IMR-90 (cell line): ENCODE measurements around the gene CRYBB1. TPM values are rescaled to one million over a fixed set of nuclear protein-coding genes. Genes with fewer than 3 reads are reported as not detected.

Source experiments
- ATAC-seq: fragments of 200-7000 bp; cut with Tn5 transposase; 2 replicates; pipeline ENCODE4 v1.9.1; 2020; ENCODE audit warnings: low read depth, mild to moderate bottlenecking, moderate library complexity
- BruUV-seq: library from RNA; stranded (reverse); fragments of 400-500 nt; replicated peaks from 2 replicates; lab custom pipeline; 2021; lab: Mats Ljungman, UMichigan
- CTCF ChIA-PET: fragments of 300-600 bp; formaldehyde crosslinking; extraction: SDS; loops from one replicate; lab custom pipeline; 2021; ENCODE audit warnings: antibody characterized with exemption; lab: Yijun Ruan, JAX
- POLR2A ChIA-PET: fragments of 300-600 bp; sonication (Branson Sonifier 250); formaldehyde crosslinking; loops from one replicate; lab custom pipeline; 2022; ENCODE audit warnings: antibody characterized with exemption; ENCODE audit not compliant: unreplicated experiment; lab: Charles Lee
- DNase-seq: peaks from one replicate; pipeline ENCODE4 v3.0.0; 2013
- H2AFZ ChIP-seq: replicated peaks from 2 replicates; pipeline ENCODE3; 2013; ENCODE audit warnings: low read length, mild to moderate bottlenecking; ENCODE audit not compliant: poor library complexity
- H2AK5ac ChIP-seq: 2 replicates; pipeline ENCODE4 v1.6.1; 2013; ENCODE audit warnings: low read depth, low read length, inconsistent platforms
- H2AK9ac ChIP-seq: replicated peaks from 2 replicates; pipeline ENCODE3; 2013; ENCODE audit warnings: mild to moderate bottlenecking, low read depth, low read length, moderate library complexity; ENCODE audit not compliant: poor library complexity
- H2BK120ac ChIP-seq: 2 replicates; pipeline ENCODE4 v1.6.1; 2013; ENCODE audit warnings: low read depth, low read length, inconsistent platforms
- H2BK15ac ChIP-seq: 3 replicates; pipeline ENCODE4 v1.6.1; 2013; ENCODE audit warnings: low read depth, low read length, inconsistent platforms
- H2BK20ac ChIP-seq: 2 replicates; pipeline ENCODE4 v1.6.1; 2013; ENCODE audit warnings: low read depth, mild to moderate bottlenecking, inconsistent platforms, low read length, moderate library complexity
- H2BK5ac ChIP-seq: 2 replicates; pipeline ENCODE4 v1.6.1; 2013; ENCODE audit warnings: mild to moderate bottlenecking, low read depth, low read length, inconsistent platforms; ENCODE audit not compliant: poor library complexity, severe bottlenecking
- H3K14ac ChIP-seq: replicated peaks from 2 replicates; pipeline ENCODE4 v1.6.1; 2013; ENCODE audit warnings: low read depth, low read length, inconsistent platforms
- H3K18ac ChIP-seq: 2 replicates; pipeline ENCODE4 v1.6.1; 2013; ENCODE audit warnings: low read depth, low read length, control low read depth
- H3K23ac ChIP-seq: 2 replicates; pipeline ENCODE4 v1.6.1; 2013; ENCODE audit warnings: low read depth, low read length, inconsistent platforms
- H3K27ac ChIP-seq: 2 replicates; pipeline ENCODE4 v1.5.1; 2013; ENCODE audit warnings: mild to moderate bottlenecking, control low read depth, low read length; ENCODE audit not compliant: insufficient read depth
- H3K27me3 ChIP-seq: 2 replicates; pipeline ENCODE4 v1.6.1; 2013; ENCODE audit warnings: low read length; ENCODE audit not compliant: control insufficient read depth, insufficient read depth
- H3K36me3 ChIP-seq: 2 replicates; pipeline ENCODE4 v1.6.1; 2013; ENCODE audit warnings: low read length, mixed read lengths; ENCODE audit not compliant: control insufficient read depth, insufficient read depth
- H3K4ac ChIP-seq: 2 replicates; pipeline ENCODE4 v1.6.1; 2013; ENCODE audit warnings: low read depth, low read length, inconsistent platforms
- H3K4me1 ChIP-seq: 2 replicates; pipeline ENCODE4 v1.6.1; 2013; ENCODE audit warnings: low read length, mixed read lengths; ENCODE audit not compliant: control insufficient read depth, insufficient read depth
- H3K4me2 ChIP-seq: 2 replicates; pipeline ENCODE4 v1.6.1; 2013; ENCODE audit warnings: low read depth, mild to moderate bottlenecking, control low read depth, low read length, moderate library complexity
- H3K4me3 ChIP-seq: 2 replicates; pipeline ENCODE4 v1.5.1; 2013; ENCODE audit warnings: low read depth, mild to moderate bottlenecking, control low read depth, low read length, moderate library complexity; ENCODE audit not compliant: insufficient read depth
- H3K56ac ChIP-seq: 2 replicates; pipeline ENCODE4 v1.6.1; 2013; ENCODE audit warnings: low read length, inconsistent platforms; ENCODE audit not compliant: insufficient read depth; ENCODE audit errors: extremely low read depth
- H3K79me1 ChIP-seq, 2 experiments: 2 replicates each; pipeline ENCODE4 v1.6.1; 2013; ENCODE audit warnings: low read length in 2 of 2, inconsistent platforms in 1 of 2, low read depth in 1 of 2
- H3K9ac ChIP-seq: 2 replicates; pipeline ENCODE4 v1.6.1; 2013; ENCODE audit warnings: low read depth, low read length, control low read depth
- H3K9me1 ChIP-seq: 2 replicates; pipeline ENCODE4 v1.6.1; 2013; ENCODE audit warnings: low read length, inconsistent platforms; ENCODE audit not compliant: insufficient read depth
- H3K9me3 ChIP-seq: 2 replicates; pipeline ENCODE4 v1.6.1; 2013; ENCODE audit warnings: low read length; ENCODE audit not compliant: control insufficient read depth, insufficient read depth
- H4K20me1 ChIP-seq: 2 replicates; pipeline ENCODE4 v1.6.1; 2013; ENCODE audit warnings: low read length, inconsistent platforms; ENCODE audit not compliant: insufficient read depth
- H4K5ac ChIP-seq: 2 replicates; pipeline ENCODE4 v1.6.1; 2013; ENCODE audit warnings: mild to moderate bottlenecking, low read depth, low read length, control low read depth
- H4K8ac ChIP-seq, 2 experiments: 2 replicates each; pipeline ENCODE4 v1.6.1; 2013; ENCODE audit warnings: low read depth in 2 of 2, low read length in 2 of 2, control low read depth in 1 of 2, inconsistent platforms in 1 of 2
- H4K91ac ChIP-seq: 2 replicates; pipeline ENCODE4 v1.6.1; 2013; ENCODE audit warnings: low read depth, low read length, inconsistent platforms; ENCODE audit not compliant: insufficient read depth
- BHLHE40 ChIP-seq: fragments of 150-350 bp; IDR thresholded peaks from 2 replicates; pipeline ENCODE4 v1.6.1; 2016; ENCODE audit warnings: mild to moderate bottlenecking, low read depth, low read length
- CEBPB ChIP-seq: IDR thresholded peaks from 2 replicates; pipeline ENCODE4 v1.6.1; 2012; ENCODE audit warnings: low read depth, low read length, improper control_type of control experiment
- CHD1 ChIP-seq: IDR thresholded peaks from 2 replicates; pipeline ENCODE4 v1.6.1; 2012; ENCODE audit warnings: low read depth, low read length, improper control_type of control experiment
- CTCF ChIP-seq: conservative IDR thresholded peaks from 2 replicates; pipeline ENCODE4 v1.5.1; 2012; ENCODE audit warnings: mild to moderate bottlenecking, low read depth, low read length, improper control_type of control experiment
- ELK1 ChIP-seq: fragments of 150-350 bp; IDR thresholded peaks from 2 replicates; pipeline ENCODE4 v1.6.1; 2016; ENCODE audit warnings: low read depth, mild to moderate bottlenecking, low read length, moderate library complexity, borderline replicate concordance
- FOS ChIP-seq: fragments of 150-350 bp; IDR thresholded peaks from 2 replicates; pipeline ENCODE4 v1.6.1; 2016; ENCODE audit warnings: low read depth, low read length
- MXI1 ChIP-seq: IDR thresholded peaks from 2 replicates; pipeline ENCODE4 v1.6.1; 2012; ENCODE audit warnings: low read depth, mild to moderate bottlenecking, low read length, moderate library complexity, borderline replicate concordance
- NFE2L2 ChIP-seq: fragments of 150-350 bp; IDR thresholded peaks from 2 replicates; pipeline ENCODE4 v1.6.1; 2016; ENCODE audit warnings: low read depth, mild to moderate bottlenecking, low read length
- POLR2A ChIP-seq: IDR thresholded peaks from 2 replicates; pipeline ENCODE4 v1.6.1; 2012; ENCODE audit warnings: mild to moderate bottlenecking, low read depth, low read length
- RAD21 ChIP-seq: IDR thresholded peaks from 2 replicates; pipeline ENCODE4 v1.6.1; 2012; ENCODE audit warnings: low read length, improper control_type of control experiment
- RFX5 ChIP-seq: IDR thresholded peaks from 2 replicates; pipeline ENCODE4 v1.8.0; 2012; ENCODE audit warnings: low read depth, mild to moderate bottlenecking, low read length, moderate library complexity
- USF2 ChIP-seq: fragments of 150-350 bp; IDR thresholded peaks from 2 replicates; pipeline ENCODE4 v1.6.1; 2017; ENCODE audit warnings: mild to moderate bottlenecking, antibody characterized with exemption, low read length, low read depth
- WGBS, 2 experiments: methylation state at CpG; one replicate each; pipeline versions ENCODE4 v1.1.5 to v1.1.7; 2013; ENCODE audit warnings: missing lambda C conversion rate in 2 of 2; ENCODE audit not compliant: insufficient read length in 1 of 2; ENCODE audit errors: extremely low coverage in 2 of 2; 5-methylcytosine and 5-hydroxymethylcytosine counted together
- dilution Hi-C: fragments of 300-500 bp; cut with HindIII; formaldehyde crosslinking; loops from one replicate; pipeline ENCODE4 v1.14.3; 2018; ENCODE audit warnings: low sequenced_read_pairs; ENCODE audit not compliant: unreplicated experiment
- in situ Hi-C: fragments of 300-500 bp; cut with MboI; formaldehyde crosslinking; loops from 3 replicates; pipeline ENCODE4 v1.14.3; 2019; ENCODE audit warnings: low sequenced_read_pairs, inconsistent platforms, mixed read lengths
- intact Hi-C: fragments of 100-400 bp; cut with micrococcal nuclease; formaldehyde crosslinking; loops from 2 replicates; pipeline ENCODE4 v1.10.0; 2022
- polyA plus RNA-seq, 3 experiments: library from polyadenylated mRNA; depleted of rRNA; stranded (reverse); fragments of >200 nt; gene quantifications; 2 replicates each; pipeline ENCODE4 v1.2.3, GENCODE V29; 2012; ENCODE audit warnings: low replicate concordance in 1 of 3
- total RNA-seq: library from RNA; depleted of rRNA; stranded (reverse); fragments of >200 nt; gene quantifications from 2 replicates; pipeline ENCODE4 v1.2.3, GENCODE V29; 2012

The CRYBB1 gene
- total and polyA plus RNA-seq, 2 of the 4 experiments (the other 2 are of a cell fraction) = not detected

GRCh38 chr22:26615830-26616435, 1.9 kb downstream of the CRYBB1 start:
- Histone ChIP-seq H4K5ac (no peak overlapping the region), H3K4me3 (no peak overlapping the region), H3K27me3 (peaks cover 8% of the 10 kb centered on the region), H3K14ac (no peak overlapping the region), H2AFZ (no peak overlapping the region), H3K56ac (no peak overlapping the region), H2AK9ac (no peak overlapping the region), H3K4me2 (no peak overlapping the region), H4K8ac (no peak overlapping the region), H3K9me1 (peaks cover 8% of the 10 kb centered on the region), H4K91ac (no peak overlapping the region), H3K4ac (no peak overlapping the region), H4K20me1 (no peaks in the 10 kb centered on the region), H3K79me1 (no peaks in the 10 kb centered on the region), H3K9ac (no peak overlapping the region), H2BK15ac (no peak overlapping the region), H2AK5ac (no peak overlapping the region), H3K18ac (no peak overlapping the region), H3K23ac (no peak overlapping the region), H3K9me3 (no peaks in the 10 kb centered on the region), H3K36me3 (no peaks in the 10 kb centered on the region), H2BK120ac (no peak overlapping the region), H2BK20ac (no peak overlapping the region), H3K27ac (no peak overlapping the region), H2BK5ac (no peak overlapping the region), H3K4me1 (no peaks in the 10 kb centered on the region; the same call in 1 of the 2 replicates)
- 84 to 100% methylated on average over 1 to 2 of the region's 11 CpGs for WGBS, 2 experiments
- TF ChIP-seq FOS (no peak), RAD21 (no peak), POLR2A (no peak), RFX5 (no peak), NFE2L2 (no peak), MXI1 (no peak), CEBPB (no peak), CTCF (no peak), CHD1 (no peak), USF2 (no peak), ELK1 (no peak), BHLHE40 (no peak)
- in situ Hi-C loops (no loop called here), dilution Hi-C loops (no loop called here), intact Hi-C loops (no loop called here)
- DNase-seq (no peak), ATAC-seq (no peak)
- CTCF ChIA-PET = no interaction called here
- POLR2A ChIA-PET = no interaction called here
- no TSS peak for BruUV-seq
